Stimulated activated CD8-positive, alpha-beta memory T cell treated with anti-CD3 and anti-CD28 coated beads, Interleukin-12 subunit alpha, Interleukin-12 subunit beta, amount 100 ng/mL, for 4 hours (primary cell): ENCODE data around the gene TRIP10.
"Not testable (repeated sequence)": the region's sequence is repeated elsewhere in the genome, so short reads cannot be mapped to it uniquely, and the experiment has no call there.

Experiments
- DNase-seq: peaks from one replicate; pipeline ENCODE4 v3.0.0-alpha.2; 2020; ENCODE audit warnings: low read depth

The TRIP10 gene

DNA sequence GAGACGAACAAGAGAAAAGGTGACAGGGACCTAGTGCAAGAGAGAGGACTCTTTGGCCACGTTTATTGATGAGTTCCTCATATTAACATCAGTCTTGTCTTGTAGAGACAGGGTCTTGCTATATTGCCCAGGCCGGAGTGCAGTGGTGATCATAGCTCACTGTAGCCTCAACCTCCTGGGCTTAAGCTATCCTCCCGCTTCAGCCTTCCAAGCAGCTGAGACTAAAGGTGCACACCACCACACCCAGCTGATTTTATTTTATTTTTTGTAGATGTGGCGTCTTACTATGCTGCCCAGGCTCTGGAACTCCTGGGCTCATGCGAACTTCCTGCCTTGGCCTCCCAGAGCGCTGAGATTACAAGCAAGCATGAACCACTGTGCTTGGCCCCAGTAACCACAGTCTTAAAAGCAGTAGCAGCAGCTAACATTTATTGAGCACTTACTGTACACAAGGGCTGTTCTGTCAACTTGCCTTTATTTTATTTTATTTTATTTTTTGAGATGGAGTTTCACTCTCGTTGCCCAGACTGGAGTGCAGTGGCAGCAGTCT, 28.8 kb downstream of the TRIP10 start:
- DNase-seq, result no peak

DNA sequence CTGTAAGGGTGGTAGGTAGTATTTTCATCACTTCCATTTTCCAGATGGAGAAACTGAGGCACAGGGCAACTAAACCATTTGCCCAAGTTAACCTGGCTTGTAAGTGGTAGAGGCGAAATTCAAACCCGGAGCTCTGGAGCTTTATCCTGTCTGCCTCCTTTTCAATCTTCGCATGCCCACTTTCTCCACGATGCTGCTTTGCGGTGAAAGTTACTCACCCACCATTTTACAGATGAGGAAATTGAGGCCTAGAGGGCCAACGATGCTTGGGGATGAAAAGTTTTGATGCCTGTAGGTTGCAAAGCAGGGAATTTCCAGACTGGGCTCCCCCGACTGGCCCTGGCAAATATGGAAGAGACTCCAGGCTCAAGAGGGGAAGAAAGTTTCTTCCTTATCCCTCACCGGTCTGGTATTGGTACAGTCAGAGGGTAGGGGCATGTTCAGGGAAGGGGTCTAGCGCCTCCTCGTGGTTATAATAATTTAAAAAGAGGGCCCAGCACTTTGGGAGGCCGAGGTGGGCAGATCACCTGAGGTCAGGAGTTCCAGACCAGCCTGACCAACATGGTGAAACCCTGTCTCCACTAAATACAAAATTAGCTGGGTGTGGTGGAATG, 29.6 kb downstream of the TRIP10 start:
- no peak for DNase-seq

DNA sequence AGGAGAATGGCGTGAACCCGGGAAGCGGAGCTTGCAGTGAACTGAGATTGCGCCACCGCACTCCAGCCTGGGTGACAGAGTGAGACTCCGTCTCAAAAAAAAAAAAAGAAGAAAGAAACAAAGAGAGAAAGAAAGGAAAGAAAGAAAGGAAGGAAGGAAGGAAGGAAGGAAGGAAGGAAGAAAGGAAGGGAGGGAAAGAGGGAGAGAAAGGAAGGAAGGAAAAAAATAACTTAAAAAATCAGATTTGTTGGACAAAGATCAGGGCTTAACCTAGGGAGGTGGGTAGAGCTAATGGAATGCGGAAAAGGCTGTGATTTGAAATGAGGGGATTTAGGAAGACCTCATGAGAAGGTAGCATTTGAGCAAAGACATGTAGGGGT, 32.2 kb downstream of the TRIP10 start:
- DNase-seq, result not testable (repeated sequence)

DNA sequence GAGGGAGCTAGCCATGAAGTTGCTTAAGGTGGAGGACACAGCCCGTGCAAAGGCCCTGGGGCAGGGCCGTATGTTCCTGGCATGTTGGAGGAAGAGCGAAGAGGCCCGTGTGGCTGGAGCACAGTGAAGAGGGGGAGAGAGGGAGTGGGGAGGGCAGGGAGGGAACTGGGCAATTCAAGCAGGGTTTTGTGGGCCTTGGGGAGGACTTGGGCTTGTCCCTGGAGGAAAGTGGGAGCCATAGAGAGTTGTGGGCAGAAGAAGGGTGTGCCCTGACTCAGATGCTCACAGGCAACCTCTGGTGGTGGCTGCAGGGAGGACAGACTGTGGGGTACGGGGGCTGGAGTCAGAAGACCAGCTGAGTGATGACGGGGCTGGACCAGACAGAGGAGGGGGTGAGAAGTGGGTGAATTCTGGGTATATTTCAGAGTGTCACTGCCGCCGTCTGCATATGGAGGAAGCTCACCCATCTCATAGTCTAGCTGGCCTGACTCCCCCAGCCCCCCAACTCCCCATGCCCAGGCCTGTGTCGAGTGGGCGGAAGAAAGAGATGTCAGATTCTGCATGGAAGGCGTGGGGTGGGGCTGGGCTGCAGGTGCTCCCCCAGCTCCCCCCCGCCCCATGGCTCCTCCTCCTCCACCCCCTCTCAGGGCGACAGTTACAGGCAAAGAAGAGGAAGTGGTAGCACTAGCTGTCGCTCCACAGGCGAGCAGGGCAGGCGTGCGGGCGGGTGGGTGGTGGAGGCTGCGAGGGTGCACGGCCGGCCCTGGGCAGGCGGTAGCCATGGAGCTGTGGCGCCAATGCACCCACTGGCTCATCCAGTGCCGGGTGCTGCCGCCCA, 32.8 kb downstream of the TRIP10 start, which contains the start of gene VAV1:
TSS of gene VAV1 (plus strand) at position 681 of the 838 bp plus-strand sequence. CDS start at position 781, 100 bp downstream.
- peak; percentile 72 for DNase-seq

DNA sequence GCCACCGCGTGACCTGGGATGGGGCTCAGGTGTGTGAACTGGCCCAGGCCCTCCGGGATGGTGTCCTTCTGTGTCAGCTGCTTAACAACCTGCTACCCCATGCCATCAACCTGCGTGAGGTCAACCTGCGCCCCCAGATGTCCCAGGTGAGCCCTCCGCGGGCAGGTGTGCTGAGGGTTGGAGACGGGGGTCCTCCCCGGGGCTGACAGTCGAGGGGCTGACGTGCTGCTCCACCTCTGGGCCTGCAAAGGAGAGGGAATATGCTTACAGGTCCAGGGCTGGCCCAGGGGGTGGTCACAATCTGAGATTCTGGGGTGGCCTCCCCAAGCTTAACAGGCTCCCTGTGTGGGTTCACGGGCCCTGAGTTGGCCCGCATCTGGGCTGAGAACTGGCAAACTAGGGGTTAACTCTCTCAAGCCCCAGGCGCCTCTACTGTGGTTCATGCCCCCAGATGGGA, 33.4 kb downstream of the TRIP10 start:
- no peak for DNase-seq

DNA sequence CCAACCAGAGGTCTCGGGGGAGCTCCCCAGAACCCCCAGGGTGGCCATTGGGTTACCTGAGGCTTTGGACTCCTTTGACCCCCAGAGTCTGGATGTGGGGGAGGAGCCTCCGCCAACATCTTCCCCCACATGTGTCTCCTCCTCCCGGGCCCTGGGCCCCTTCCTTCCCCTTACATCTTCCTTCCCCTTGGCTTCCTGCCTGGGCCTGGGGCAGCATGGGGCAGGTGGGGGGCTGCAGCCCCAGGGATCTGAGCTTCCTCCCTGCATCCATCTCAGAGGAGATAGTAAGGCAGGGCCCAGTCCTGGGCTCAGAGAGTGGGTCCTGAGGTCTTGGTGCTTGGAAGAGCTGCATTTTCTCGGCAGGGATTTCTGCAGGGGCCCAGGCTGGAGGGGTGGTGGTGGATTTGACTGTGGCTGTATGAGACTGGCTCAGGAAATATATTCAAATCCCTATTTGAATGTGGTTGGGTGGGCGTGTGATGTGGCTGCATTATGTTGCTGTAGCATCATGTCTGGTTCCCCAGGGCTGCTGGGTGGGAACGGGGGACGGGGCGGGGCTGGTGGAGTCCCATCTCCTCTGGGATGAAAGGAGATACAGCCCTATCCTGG, 33.9 kb downstream of the TRIP10 start:
- peak; percentile 29 for DNase-seq

DNA sequence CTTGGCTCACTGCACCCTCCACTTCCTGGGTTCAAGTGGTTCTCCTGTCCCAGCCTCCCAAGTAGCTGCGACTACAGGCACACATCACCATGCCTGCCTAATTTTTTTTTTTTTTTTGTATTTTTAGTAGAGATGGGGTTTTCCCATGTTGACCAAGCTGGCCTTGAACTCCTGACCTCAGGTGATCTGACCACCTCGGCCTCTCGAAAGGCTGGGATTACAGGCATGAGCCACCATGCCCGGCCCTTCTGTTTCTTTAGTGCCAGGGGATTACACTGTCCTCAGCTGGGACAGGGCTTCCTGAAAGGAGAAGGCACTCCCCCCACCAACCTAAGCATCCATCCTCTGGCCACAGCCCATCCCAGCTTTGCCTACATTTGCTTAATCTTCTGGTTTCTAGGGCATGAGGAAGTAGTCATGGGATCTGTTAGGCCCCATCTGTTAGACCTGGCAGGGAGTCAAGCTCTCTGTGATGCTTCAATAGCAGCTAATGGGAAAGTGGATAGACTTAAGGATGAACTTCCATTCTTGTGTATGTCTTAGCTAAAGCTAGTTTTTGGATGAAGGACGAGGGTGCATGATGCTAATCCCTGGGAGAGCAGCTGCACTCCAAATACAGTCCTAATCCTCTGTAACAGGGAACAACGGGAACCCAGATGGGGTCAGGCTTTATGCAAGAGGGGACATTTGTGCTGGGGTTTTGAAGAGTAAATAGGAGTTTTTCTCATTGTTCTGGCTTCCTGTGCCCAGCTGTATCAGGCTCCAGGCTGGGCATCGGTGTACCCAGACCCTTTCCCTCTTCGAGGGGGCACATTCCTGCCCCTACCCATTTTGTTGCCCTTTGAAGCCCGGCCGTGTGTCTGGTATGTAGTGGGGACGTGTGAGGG, 35.6 kb downstream of the TRIP10 start:
- DNase-seq, result no peak

DNA sequence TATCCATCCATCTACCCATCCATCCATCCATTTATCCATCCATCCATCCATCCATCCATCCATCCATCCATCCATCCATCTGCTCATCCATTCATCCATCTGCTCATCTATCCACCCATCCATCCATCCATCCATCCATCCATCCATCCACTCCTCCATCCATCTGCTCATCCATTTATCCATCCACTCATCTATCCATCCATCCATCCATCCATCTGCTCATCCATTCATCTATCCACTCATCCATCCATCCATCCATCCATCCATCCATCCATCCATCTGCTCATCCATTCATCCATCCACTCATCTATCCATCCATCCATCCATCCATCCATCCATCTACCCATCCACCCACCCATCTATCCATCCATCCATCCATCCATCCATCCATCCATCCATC, 36.6 kb downstream of the TRIP10 start:
- not testable (repeated sequence) for DNase-seq

DNA sequence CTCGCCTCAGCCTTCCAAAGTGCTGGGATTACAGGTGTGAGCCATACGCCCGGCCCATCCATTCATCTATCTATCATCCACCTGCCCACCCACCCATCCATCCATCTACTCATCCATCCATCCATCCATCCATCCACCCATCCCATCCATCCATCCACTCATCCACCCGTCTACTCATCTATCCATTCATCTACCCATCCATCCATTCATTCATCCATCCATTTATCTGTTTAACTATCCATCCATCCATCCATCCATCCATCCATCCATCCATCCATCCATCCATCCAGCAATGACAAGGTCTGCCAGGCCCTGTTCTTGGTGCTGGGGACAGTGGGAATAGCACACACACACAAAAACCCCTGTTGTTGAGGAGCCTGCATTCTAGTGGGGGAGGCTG, 37.5 kb downstream of the TRIP10 start:
- DNase-seq, result no peak

DNA sequence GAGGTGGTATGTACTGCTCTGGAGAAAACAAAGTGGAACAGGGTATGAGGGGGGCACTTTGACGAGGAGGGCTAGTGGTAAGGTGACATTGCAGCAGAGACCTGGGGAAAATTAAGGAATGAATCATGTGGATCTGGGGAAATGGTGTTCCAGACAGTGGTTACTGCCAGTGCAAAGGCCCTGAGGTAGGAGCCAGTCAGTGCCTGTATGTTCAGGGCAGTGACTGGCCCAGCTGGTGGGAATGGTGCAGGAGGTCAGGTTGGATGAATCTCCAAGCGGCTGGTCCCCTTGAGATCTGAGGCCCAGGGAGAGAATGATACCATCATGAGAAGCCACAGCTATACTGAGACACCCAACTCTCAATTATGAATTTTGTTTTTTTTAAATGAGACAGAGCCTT, 38.0 kb downstream of the TRIP10 start:
- no peak for DNase-seq

DNA sequence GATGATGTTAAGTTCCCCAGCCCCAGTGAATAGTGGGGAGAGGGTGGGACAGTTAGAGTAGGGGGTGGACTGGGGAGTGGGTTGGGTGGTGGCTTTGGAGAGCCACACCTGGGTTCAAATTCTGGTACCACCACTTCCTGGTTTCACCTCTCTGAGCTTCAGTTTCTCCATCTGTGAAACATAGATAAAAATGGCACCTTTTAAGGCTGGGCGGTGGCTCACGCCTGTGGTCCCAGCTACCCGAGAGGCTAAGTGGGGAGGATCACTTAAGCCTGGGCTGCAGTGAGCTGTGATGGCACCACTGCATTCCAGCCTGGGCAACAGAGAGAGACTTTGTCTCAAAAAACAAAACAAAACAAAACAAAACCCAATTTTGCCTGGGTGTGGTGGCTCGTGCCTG, 38.9 kb downstream of the TRIP10 start:
- DNase-seq, result no peak

DNA sequence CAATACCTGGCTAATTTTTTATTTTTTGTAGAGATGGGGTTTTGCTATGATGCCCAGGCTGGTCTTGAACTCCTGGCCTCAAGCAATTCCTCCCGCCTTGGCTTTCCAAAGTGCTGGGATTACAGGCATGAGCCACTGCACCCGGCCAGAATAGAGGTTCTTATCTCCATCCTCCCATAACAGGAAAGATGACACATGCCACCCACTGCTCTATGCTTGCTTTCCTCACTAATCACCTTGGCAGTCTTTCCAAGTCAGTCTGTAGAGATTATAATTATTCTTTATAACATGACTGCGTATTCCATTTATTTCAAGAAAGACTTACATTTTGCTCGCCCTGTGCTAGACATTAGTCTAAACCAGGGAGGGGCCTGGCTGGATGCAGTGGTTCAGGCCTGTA, 39.7 kb downstream of the TRIP10 start:
- no peak for DNase-seq

DNA sequence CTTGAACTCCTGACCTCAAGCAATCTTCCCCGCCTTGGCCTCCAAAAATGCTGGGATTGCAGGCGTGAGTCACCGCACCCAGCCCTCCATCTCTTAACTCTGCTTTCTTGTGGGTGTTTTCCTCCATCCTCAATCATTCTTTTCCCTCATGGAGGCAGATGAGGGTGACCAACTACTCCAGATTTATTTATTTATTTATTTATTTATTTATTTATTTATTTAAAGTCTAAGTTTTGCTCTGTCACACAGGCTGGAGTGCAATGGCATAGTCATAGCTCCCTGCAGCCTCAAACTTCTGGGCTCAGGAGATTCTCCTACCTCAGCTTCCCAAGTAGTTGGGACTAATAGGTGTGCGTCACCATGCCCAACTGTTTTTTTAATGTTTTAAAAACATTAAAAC, 47.9 kb downstream of the TRIP10 start:
- DNase-seq, result no peak

DNA sequence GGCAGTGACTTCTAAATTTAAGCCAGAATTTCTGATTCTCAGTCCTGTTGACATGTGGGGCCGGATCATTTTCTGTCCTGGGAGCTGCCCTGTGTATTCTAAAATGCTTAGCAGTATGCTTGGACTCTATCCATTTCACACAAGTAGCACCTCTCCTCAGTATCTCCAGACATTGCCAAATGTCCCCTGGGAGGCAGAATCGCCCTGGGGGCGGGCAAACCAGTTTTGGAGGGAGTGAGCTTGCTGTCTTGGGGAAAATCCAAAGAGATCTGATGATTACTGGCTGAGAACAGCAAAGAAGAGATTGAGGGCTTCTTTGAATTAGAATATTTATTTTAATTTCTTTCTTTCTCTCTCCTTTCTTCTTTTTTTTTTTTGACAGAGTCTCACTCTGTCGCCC, 49.4 kb downstream of the TRIP10 start:
- DNase-seq, result no peak

DNA sequence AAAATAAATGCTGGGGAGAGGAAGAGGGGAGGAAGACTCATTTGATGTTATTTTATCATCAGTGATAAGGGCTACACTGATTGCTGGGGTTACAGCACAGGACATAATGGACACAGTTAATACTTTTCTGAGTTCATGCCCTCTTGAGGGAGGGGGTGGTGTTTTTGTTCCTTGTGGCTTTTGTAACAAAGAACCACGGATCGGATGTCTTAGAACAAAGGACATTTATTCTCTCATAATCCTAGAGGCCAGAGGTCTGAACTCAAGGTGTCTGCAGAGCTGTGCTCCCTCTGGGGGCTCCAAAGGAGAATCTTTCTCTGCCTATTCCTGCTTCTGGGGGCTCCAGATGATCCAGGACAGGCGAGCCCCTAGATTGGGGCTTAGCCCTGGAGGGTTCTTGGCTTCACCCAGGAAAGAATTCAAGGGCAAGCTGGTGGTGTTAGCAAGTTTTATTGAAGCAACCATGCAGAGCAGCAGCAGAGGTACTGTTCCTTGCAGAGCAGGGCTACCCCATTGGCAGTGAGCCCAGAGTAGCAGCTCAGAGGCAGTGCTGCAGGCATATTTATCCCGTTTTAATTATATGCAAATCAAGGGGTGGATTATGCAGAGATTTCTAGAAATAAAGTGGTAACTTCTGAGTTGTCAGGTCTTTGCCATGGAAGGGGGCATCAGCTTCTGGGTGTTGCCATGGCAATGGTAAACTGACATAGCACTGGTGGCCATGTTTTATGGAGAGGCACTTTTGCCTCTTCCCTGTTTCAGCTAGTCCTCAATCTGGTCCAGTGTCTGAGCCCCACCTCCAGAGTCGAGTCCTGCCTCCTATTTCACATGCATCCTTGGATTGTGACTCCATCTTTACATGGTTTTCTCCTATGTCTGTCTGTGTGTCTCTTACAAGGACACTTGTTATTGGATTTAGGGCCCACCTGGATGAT, 51.0 kb downstream of the TRIP10 start:
- no peak for DNase-seq

DNA sequence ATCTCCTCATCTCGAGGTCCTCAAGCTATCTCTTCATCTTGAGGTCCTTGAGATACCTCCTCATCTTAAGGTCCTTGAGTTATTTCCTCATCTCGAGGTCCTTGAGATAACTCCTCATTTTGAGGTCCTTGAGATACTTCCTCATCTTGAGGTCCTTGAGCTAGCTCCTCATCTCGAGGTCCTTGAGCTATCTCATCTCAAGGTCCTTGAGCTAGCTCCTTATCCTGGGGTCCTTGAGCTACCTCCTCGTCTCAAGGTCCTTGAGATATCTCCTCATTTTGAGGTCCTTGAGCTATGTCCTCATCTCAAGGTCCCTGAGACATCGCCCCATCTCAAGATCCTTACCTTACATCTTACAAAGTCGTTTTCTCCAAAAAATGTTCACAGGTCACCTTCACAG, 51.8 kb downstream of the TRIP10 start:
- DNase-seq, result no peak

DNA sequence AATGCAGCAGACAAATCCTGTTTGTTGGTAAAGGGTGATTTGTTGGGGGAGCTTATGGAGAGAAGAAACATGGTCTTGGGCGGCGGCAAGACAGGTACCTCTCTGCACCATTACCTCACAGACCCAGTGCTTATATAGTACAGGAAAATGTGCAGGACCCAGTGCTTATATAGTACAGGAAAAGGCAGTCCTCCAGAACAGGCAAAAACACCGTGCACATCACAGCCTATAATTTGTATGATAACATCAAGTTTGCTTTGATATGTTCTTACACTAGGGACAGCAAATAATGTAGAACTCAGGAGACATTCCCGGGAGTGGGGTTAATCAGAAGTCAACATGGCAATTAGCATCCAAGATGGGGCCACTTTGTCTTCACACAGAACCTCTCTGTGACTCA, 53.9 kb downstream of the TRIP10 start:
- DNase-seq, result no peak

DNA sequence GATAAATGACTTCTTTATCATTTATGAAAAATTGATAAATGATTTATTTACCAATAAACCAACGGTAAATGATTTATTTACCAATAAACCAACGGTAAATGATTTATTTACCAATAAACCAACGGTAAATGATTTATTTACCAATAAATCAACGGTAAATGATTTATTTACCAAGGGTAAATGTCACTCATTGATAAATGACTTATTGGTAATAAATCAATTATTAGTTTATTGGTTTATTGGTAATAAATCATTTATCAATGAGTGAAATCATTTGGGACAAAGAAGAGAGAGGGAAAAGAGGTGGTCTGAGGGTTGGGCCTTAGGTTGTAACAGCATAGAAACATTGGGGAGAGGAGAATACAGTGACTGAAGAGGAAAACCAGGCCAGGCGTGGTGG, 54.5 kb downstream of the TRIP10 start:
- no peak for DNase-seq

DNA sequence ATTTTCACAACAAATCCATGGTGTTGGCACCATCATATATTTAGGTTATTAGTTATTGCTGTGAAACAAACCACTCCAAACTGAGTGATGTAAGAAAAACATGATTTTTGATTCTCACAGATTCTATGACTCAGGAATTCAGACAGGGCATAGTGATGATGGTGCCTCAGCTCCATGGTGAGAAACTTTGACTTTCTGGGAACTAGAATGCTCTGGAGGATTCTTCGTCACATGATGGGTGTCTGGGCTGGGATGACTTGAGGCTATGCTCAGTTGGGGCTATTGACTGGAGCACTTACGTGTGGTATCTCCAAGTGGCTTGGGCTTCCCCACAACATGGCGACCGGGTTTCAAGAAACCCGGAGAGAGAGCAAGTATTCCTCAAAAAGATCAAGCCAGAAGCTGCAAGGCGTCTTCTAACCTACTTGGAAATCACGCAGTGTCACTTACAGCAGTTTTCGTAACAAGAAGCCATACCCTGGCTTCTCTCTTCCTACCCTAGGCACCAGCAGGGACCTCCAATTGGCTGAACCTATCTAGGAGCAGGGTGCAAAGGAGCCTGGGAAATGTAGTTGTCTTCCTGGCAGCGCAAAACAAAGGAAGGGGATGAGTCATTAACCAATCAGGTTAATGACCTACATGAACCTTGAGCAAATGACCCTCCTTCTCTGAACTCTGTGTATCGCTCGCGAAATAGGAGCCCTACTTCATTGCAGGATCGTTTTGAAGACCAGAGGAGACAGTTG, 55.4 kb downstream of the TRIP10 start:
- no peak for DNase-seq

DNA sequence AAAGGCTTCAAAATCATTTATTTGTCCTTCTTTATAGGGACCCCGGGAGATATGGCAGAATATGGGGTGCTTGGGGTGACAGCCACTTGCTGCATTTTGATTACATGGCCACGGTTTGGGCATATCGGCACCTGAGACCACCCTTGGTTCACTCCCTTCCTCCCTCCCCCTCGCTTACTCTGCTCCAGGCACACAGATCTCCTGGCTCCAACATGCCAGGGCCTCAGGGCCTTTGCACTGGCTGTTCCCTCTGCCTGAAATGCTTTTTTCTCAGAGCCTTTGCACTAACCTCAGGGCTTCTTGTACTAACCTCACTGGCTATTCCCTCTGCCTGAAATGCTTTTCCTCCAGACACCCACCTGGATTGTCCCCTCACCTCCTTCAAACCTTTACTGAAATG, 56.8 kb downstream of the TRIP10 start:
- DNase-seq, result no peak
